HEK293 (cell line): ENCODE results near the gene METTL25.
A peak's percentile ranks its signal among the peaks of the same experiment; 100 is the strongest.

Experiments used
- CTCF ChIA-PET: fragments of 350-600 bp; formaldehyde crosslinking; extraction: SDS; loops from one replicate; lab custom pipeline; 2021; ENCODE audit warnings: antibody characterized with exemption; lab: Yijun Ruan, JAX
- POLR2A ChIA-PET: fragments of 300-600 bp; formaldehyde crosslinking; extraction: SDS; loops from one replicate; lab custom pipeline; 2020; ENCODE audit warnings: antibody characterized with exemption, inconsistent platforms; lab: Yijun Ruan, JAX
- H3K27ac ChIP-seq: fragments of 200-500 bp; sonication (Bioruptor generic); 2 replicates; pipeline ENCODE4 v1.5.1; 2014; ENCODE audit warnings: low read depth, low read length, control low read depth, inconsistent platforms; ENCODE audit errors: extremely low read depth
- H3K36me3 ChIP-seq, 2 experiments: fragments of 200-500 bp in 1 of 2; sonication (Bioruptor generic) in 1 of 2; 1 replicate in 1 of 2; 2 replicates in 1 of 2; pipeline ENCODE4 v1.5.1; 2014 to 2017; ENCODE audit warnings: inconsistent platforms in 2 of 2, low read length in 2 of 2; ENCODE audit not compliant: control insufficient read depth in 2 of 2, insufficient read depth in 1 of 2
- H3K4me1 ChIP-seq: fragments of 200-500 bp; sonication (Bioruptor generic); 2 replicates; pipeline ENCODE4 v1.5.1; 2014; ENCODE audit warnings: mild to moderate bottlenecking, low read length, inconsistent platforms; ENCODE audit not compliant: control insufficient read depth, insufficient read depth
- H3K4me3 ChIP-seq: 2 replicates; pipeline ENCODE4 v1.5.1; 2011; ENCODE audit warnings: low read depth, mild to moderate bottlenecking, control low read depth, low read length, moderate library complexity
- H3K9me3 ChIP-seq: fragments of 200-500 bp; sonication (Bioruptor generic); 2 replicates; pipeline ENCODE4 v1.5.1; 2014; ENCODE audit warnings: low read depth, low read length, inconsistent platforms; ENCODE audit not compliant: control insufficient read depth, insufficient read depth
- FEZF1 ChIP-seq: fragments of 450-650 bp; formaldehyde crosslinking; IDR thresholded peaks from 2 replicates; pipeline ENCODE4 v1.5.1; 2016; ENCODE audit warnings: missing biosample characterization, missing genetic modification characterization
- KLF17 ChIP-seq: fragments of 450-650 bp; formaldehyde crosslinking; IDR thresholded peaks from 2 replicates; pipeline ENCODE4 v1.5.1; 2016; ENCODE audit warnings: missing biosample characterization, missing genetic modification characterization
- KLF7 ChIP-seq: fragments of 450-650 bp; formaldehyde crosslinking; IDR thresholded peaks from 2 replicates; pipeline ENCODE4 v1.5.1; 2016; ENCODE audit warnings: missing biosample characterization, missing genetic modification characterization, borderline replicate concordance
- MYNN ChIP-seq: fragments of 450-650 bp; formaldehyde crosslinking; IDR thresholded peaks from 2 replicates; pipeline ENCODE4 v1.5.1; 2016; ENCODE audit warnings: missing biosample characterization, missing genetic modification characterization, borderline replicate concordance
- MZF1 ChIP-seq: fragments of 450-650 bp; formaldehyde crosslinking; IDR thresholded peaks from 2 replicates; pipeline ENCODE4 v1.5.1; 2017; ENCODE audit warnings: missing biosample characterization, missing genetic modification characterization, borderline replicate concordance
- OSR2 ChIP-seq: fragments of 450-650 bp; formaldehyde crosslinking; IDR thresholded peaks from 2 replicates; pipeline ENCODE4 v1.5.1; 2016; ENCODE audit warnings: missing biosample characterization, missing genetic modification characterization
- PRDM6 ChIP-seq: fragments of 450-650 bp; formaldehyde crosslinking; IDR thresholded peaks from 2 replicates; pipeline ENCODE4 v1.5.1; 2017; ENCODE audit warnings: missing biosample characterization, missing genetic modification characterization
- YY2 ChIP-seq: fragments of 450-650 bp; formaldehyde crosslinking; IDR thresholded peaks from 2 replicates; pipeline ENCODE4 v1.5.1; 2016; ENCODE audit warnings: missing biosample characterization, missing genetic modification characterization
- ZBTB1 ChIP-seq: fragments of 450-650 bp; formaldehyde crosslinking; IDR thresholded peaks from 2 replicates; pipeline ENCODE4 v1.5.1; 2016; ENCODE audit warnings: missing biosample characterization, missing genetic modification characterization
- ZBTB20 ChIP-seq: fragments of 450-650 bp; formaldehyde crosslinking; IDR thresholded peaks from 2 replicates; pipeline ENCODE4 v1.5.1; 2016; ENCODE audit warnings: missing biosample characterization, missing genetic modification characterization
- ZBTB7A ChIP-seq: fragments of 450-650 bp; formaldehyde crosslinking; IDR thresholded peaks from 2 replicates; pipeline ENCODE4 v1.5.1; 2016; ENCODE audit warnings: low read depth, missing biosample characterization, missing genetic modification characterization
- ZEB2 ChIP-seq: fragments of 450-650 bp; formaldehyde crosslinking; IDR thresholded peaks from 2 replicates; pipeline ENCODE4 v1.5.1; 2016; ENCODE audit warnings: missing biosample characterization, missing genetic modification characterization
- ZFP41 ChIP-seq: fragments of 450-650 bp; formaldehyde crosslinking; IDR thresholded peaks from 2 replicates; pipeline ENCODE4 v1.5.1; 2016; ENCODE audit warnings: missing biosample characterization, missing genetic modification characterization, borderline replicate concordance
- ZIC2 ChIP-seq: fragments of 450-650 bp; formaldehyde crosslinking; IDR thresholded peaks from 2 replicates; pipeline ENCODE4 v1.5.1; 2016; ENCODE audit warnings: missing biosample characterization, missing genetic modification characterization
- ZNF174 ChIP-seq: fragments of 450-650 bp; formaldehyde crosslinking; IDR thresholded peaks from 2 replicates; pipeline ENCODE4 v1.5.0; 2017; ENCODE audit warnings: missing biosample characterization, mild to moderate bottlenecking, missing genetic modification characterization
- ZNF19 ChIP-seq: fragments of 450-650 bp; formaldehyde crosslinking; IDR thresholded peaks from 2 replicates; pipeline ENCODE4; 2016; ENCODE audit warnings: missing biosample characterization, missing genetic modification characterization, low read depth
- ZNF239 ChIP-seq: fragments of 450-650 bp; formaldehyde crosslinking; IDR thresholded peaks from 2 replicates; pipeline ENCODE4 v1.5.1; 2016; ENCODE audit warnings: missing biosample characterization, missing genetic modification characterization
- ZNF473 ChIP-seq: fragments of 450-650 bp; formaldehyde crosslinking; IDR thresholded peaks from 2 replicates; pipeline ENCODE4 v1.5.1; 2017; ENCODE audit warnings: missing biosample characterization, missing genetic modification characterization
- ZNF488 ChIP-seq: fragments of 450-650 bp; formaldehyde crosslinking; IDR thresholded peaks from 2 replicates; pipeline ENCODE4 v1.5.1; 2016; ENCODE audit warnings: missing biosample characterization, missing genetic modification characterization
- ZNF501 ChIP-seq: fragments of 450-650 bp; formaldehyde crosslinking; IDR thresholded peaks from 2 replicates; pipeline ENCODE4 v1.5.1; 2016; ENCODE audit warnings: missing biosample characterization, missing genetic modification characterization
- ZNF514 ChIP-seq: fragments of 450-650 bp; formaldehyde crosslinking; IDR thresholded peaks from 2 replicates; pipeline ENCODE4 v1.5.1; 2016; ENCODE audit warnings: missing biosample characterization, missing genetic modification characterization
- ZNF548 ChIP-seq: fragments of 450-650 bp; formaldehyde crosslinking; IDR thresholded peaks from 2 replicates; pipeline ENCODE4 v1.5.1; 2016; ENCODE audit warnings: missing biosample characterization, missing genetic modification characterization
- ZNF560 ChIP-seq: fragments of 450-650 bp; formaldehyde crosslinking; IDR thresholded peaks from 2 replicates; pipeline ENCODE4 v1.5.1; 2017; ENCODE audit warnings: missing biosample characterization, missing genetic modification characterization, borderline replicate concordance
- ZNF639 ChIP-seq: fragments of 450-650 bp; formaldehyde crosslinking; IDR thresholded peaks from 2 replicates; pipeline ENCODE4 v1.5.1; 2016; ENCODE audit warnings: missing biosample characterization, missing genetic modification characterization
- ZNF843 ChIP-seq: fragments of 450-650 bp; formaldehyde crosslinking; IDR thresholded peaks from 2 replicates; pipeline ENCODE4 v1.5.1; 2016; ENCODE audit warnings: missing biosample characterization, missing genetic modification characterization
- ZXDB ChIP-seq: fragments of 450-650 bp; formaldehyde crosslinking; IDR thresholded peaks from 2 replicates; pipeline ENCODE4 v1.5.1; 2016; ENCODE audit warnings: missing biosample characterization, missing genetic modification characterization

METTL25 gene

DNA sequence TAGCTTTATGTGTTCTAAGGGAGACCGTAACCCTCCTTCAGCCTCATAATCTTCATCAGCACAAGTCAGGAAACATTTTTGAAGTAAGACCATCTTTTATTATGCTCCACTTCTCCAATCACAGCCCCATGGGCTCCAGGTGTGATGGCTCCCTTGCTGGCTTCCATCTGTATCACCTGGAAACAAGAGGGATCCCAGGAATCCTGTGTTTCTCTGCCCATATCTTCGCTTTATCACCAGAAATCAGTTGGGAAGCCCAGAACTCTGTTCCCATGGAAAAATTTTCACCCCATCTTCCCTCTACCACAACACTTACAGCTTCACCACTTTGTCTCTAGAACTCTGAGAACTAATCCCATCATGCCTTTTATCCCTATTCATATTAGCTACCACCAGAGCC lies 68.3 kb downstream of the METTL25 start:
- CTCF ChIA-PET = no interaction called here
- Histone ChIP-seq H3K4me3 (no peak overlapping the region), H3K4me1 (no peaks in the 10 kb centered on the region), H3K9me3 (no peaks in the 10 kb centered on the region), H3K36me3 (no peaks in the 10 kb centered on the region)
- POLR2A ChIA-PET = no interaction called here
- TF ChIP-seq ZNF19 = no peak
- TF ChIP-seq ZNF514 (tag by site-specific recombination) = no peak
- TF ChIP-seq, all 188 proteins: peak for 0
- no peak overlapping the region for H3K27ac ChIP-seq

- POLR2A ChIA-PET = no interaction called here
These were observed 72.3 kb downstream of the METTL25 start for GRCh38 chr12:82430541-82431145.

DNA sequence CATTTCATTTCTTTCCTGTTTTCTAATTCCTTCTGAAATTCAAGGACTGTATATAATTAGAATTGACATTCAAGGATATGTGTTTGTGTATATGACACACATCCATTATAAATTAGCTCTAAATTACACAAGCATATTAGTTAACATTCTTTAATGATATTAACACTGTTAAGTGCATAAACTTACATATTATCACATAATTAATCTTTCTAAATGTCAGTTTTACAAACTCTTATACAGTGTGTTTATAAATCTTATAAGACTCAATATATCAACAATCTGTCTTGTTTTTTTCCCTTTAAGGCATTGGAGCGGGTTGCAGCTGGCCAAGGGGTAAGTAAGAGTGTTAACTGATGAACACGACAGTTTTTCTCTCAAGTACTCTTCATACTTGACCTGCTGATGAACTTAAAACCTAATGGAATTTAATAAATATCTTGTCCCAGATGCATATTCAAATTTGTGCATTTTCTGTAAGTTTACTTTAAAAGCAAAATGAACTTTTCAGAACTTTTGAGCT lies 76.1 kb downstream of the METTL25 start:
- TF ChIP-seq ZXDB (tag by site-specific recombination) = peak; percentile 50; the same call in 1 of the 2 replicates
- peak; percentile 63; the same call in 1 of the 2 replicates for TF ChIP-seq FEZF1 (tag by site-specific recombination)
- TF ChIP-seq ZNF843 (tag by site-specific recombination) = peak; percentile 87
- 0 out of 2 replicates have a peak, but pooled peaks have one; percentile 40 for TF ChIP-seq ZEB2 (tag by site-specific recombination)
- peak; percentile 56; the same call in 1 of the 2 replicates for TF ChIP-seq OSR2 (tag by site-specific recombination)
- TF ChIP-seq ZIC2 (tag by site-specific recombination) = no peak
- 0 out of 2 replicates have a peak, but pooled peaks have one; percentile 19 for TF ChIP-seq PRDM6
- TF ChIP-seq ZBTB20 (tag by site-specific recombination) = no peak
- H3K4me1 ChIP-seq = no peaks in the 10 kb centered on the region
- no peaks in the 10 kb centered on the region for H3K36me3 ChIP-seq
- CTCF ChIA-PET = interaction anchor here (1.0 kb wide), 1 partner anchor 76 kb away, joined by 3 read pairs; the partner anchor contains the start of genes CCDC59 and METTL25
- H3K9me3 ChIP-seq = no peaks in the 10 kb centered on the region
- POLR2A ChIA-PET = no interaction called here
- H3K27ac ChIP-seq = no peak overlapping the region
- H3K4me3 ChIP-seq = no peak overlapping the region

More at GRCh38 chr12:82430541-82431145, 72.3 kb downstream of the METTL25 start:
- H3K4me1 ChIP-seq = no peaks in the 10 kb centered on the region
- H3K36me3 ChIP-seq = no peaks in the 10 kb centered on the region
- H3K4me3 ChIP-seq = no peak overlapping the region
- no peak overlapping the region for H3K27ac ChIP-seq
- H3K9me3 ChIP-seq = no peaks in the 10 kb centered on the region
- no peak for TF ChIP-seq ZNF548 (tag by site-specific recombination)
- TF ChIP-seq ZNF174 (tag by site-specific recombination) = no peak
- TF ChIP-seq ZNF501 (tag by site-specific recombination) = no peak
- TF ChIP-seq ZNF473 (tag by site-specific recombination) = no peak
- no peak for TF ChIP-seq KLF17 (tag by site-specific recombination)
- TF ChIP-seq ZNF560 (tag by site-specific recombination) = no peak
- no peak for TF ChIP-seq ZFP41
- TF ChIP-seq YY2 (tag by site-specific recombination) = no peak
- no peak for TF ChIP-seq MZF1
- no peak for TF ChIP-seq KLF7 (tag by site-specific recombination)
- no peak for TF ChIP-seq ZNF239 (tag by site-specific recombination)
- TF ChIP-seq ZIC2 (tag by site-specific recombination) = no peak
- no peak for TF ChIP-seq ZNF639 (tag by site-specific recombination)
- no peak for TF ChIP-seq ZBTB7A (tag by site-specific recombination)
- no peak for TF ChIP-seq ZBTB1 (tag by site-specific recombination)
- TF ChIP-seq MYNN = no peak
- TF ChIP-seq ZNF488 (tag by site-specific recombination) = no peak
- CTCF ChIA-PET = no interaction called here
